Progenitor cell of endocrine pancreas (in vitro differentiated cells): Measurements from ENCODE around the gene ZNF668. TPM values are rescaled to one million over a fixed set of nuclear protein-coding genes. Genes with fewer than 3 reads are reported as not detected.

Source experiments
- DNase-seq: peaks from one replicate; pipeline ENCODE4 v3.0.0; 2021; ENCODE audit warnings: low spot score; ENCODE audit not compliant: unreplicated experiment
- H3K27ac Mint-ChIP-seq: 2 replicates; pipeline ENCODE4 v1.8.0; 2021; ENCODE audit warnings: mild to moderate bottlenecking, moderate library complexity, mixed read lengths
- H3K27me3 Mint-ChIP-seq: 2 replicates; pipeline ENCODE4 v1.8.0; 2021; ENCODE audit warnings: mixed read lengths
- H3K36me3 Mint-ChIP-seq: 2 replicates; pipeline ENCODE4 v1.8.0; 2022; ENCODE audit warnings: mixed read lengths; ENCODE audit not compliant: insufficient read depth
- H3K4me1 Mint-ChIP-seq: 2 replicates; pipeline ENCODE4 v1.8.0; 2021; ENCODE audit warnings: low read depth, mixed read lengths
- H3K4me3 Mint-ChIP-seq: 2 replicates; pipeline ENCODE4 v1.8.0; 2021; ENCODE audit warnings: low read depth, mild to moderate bottlenecking, moderate library complexity, mixed read lengths
- H3K9me3 Mint-ChIP-seq: 2 replicates; pipeline ENCODE4 v1.8.0; 2021; ENCODE audit warnings: low read depth, mixed read lengths
- CTCF ChIP-seq: fragments of 200-600 bp; sonication (generic); IDR thresholded peaks from one replicate; pipeline ENCODE4 v1.5.0; 2021; ENCODE audit warnings: antibody characterized with exemption, mild to moderate bottlenecking; ENCODE audit not compliant: unreplicated experiment
- total RNA-seq: library from RNA; stranded (reverse); gene quantifications from 2 replicates; pipeline ENCODE4 v1.2.1, GENCODE V29; 2021

Gene ZNF668
- total RNA-seq, 1 donor from 2014 or later = 17.5 TPM

GRCh38 chr16:31031276-31031675 lies 42.8 kb downstream of the ZNF668 start:
- no peak for DNase-seq
- no peaks in the 10 kb centered on the region for H3K27me3 Mint-ChIP-seq
- peaks cover 5% of the 10 kb centered on the region for H3K4me1 Mint-ChIP-seq
- no peak overlapping the region for H3K27ac Mint-ChIP-seq
- no peak overlapping the region for H3K4me3 Mint-ChIP-seq
- H3K36me3 Mint-ChIP-seq = peaks cover 1% of the 10 kb centered on the region
- no peak for TF ChIP-seq CTCF
- no peaks in the 10 kb centered on the region for H3K9me3 Mint-ChIP-seq

GRCh38 chr16:31029272-31029671 lies 44.8 kb downstream of the ZNF668 start:
- no peaks in the 10 kb centered on the region for H3K9me3 Mint-ChIP-seq
- TF ChIP-seq CTCF = no peak
- H3K27ac Mint-ChIP-seq = no peak overlapping the region
- DNase-seq = no peak
- H3K27me3 Mint-ChIP-seq = no peaks in the 10 kb centered on the region
- H3K4me3 Mint-ChIP-seq = no peak overlapping the region
- H3K36me3 Mint-ChIP-seq = no peaks in the 10 kb centered on the region
- peaks cover 4% of the 10 kb centered on the region for H3K4me1 Mint-ChIP-seq

- H3K36me3 Mint-ChIP-seq = no peaks in the 10 kb centered on the region
- no peaks in the 10 kb centered on the region for H3K9me3 Mint-ChIP-seq
- no peak for TF ChIP-seq CTCF
- H3K27ac Mint-ChIP-seq = no peak overlapping the region
- no peaks in the 10 kb centered on the region for H3K4me1 Mint-ChIP-seq
- H3K27me3 Mint-ChIP-seq = no peaks in the 10 kb centered on the region
- DNase-seq = no peak
- H3K4me3 Mint-ChIP-seq = no peak overlapping the region
These were observed 48.7 kb downstream of the ZNF668 start for GRCh38 chr16:31025339-31025738.

GRCh38 chr16:31023627-31024226 lies 50.3 kb downstream of the ZNF668 start:
- Mint-ChIP-seq H3K36me3 (no peaks in the 10 kb centered on the region), H3K9me3 (no peaks in the 10 kb centered on the region), H3K4me1 (no peaks in the 10 kb centered on the region), H3K27ac (no peak overlapping the region), H3K27me3 (no peaks in the 10 kb centered on the region), H3K4me3 (no peak overlapping the region)
- TF ChIP-seq CTCF = no peak
- DNase-seq = no peak

GRCh38 chr16:31023252-31023602 lies 50.8 kb downstream of the ZNF668 start:
- TF ChIP-seq CTCF = no peak
- no peaks in the 10 kb centered on the region for H3K9me3 Mint-ChIP-seq
- no peak overlapping the region for H3K4me3 Mint-ChIP-seq
- no peak for DNase-seq
- no peaks in the 10 kb centered on the region for H3K36me3 Mint-ChIP-seq
- H3K4me1 Mint-ChIP-seq = no peaks in the 10 kb centered on the region
- peaks cover under 1% of the 10 kb centered on the region for H3K27me3 Mint-ChIP-seq
- H3K27ac Mint-ChIP-seq = no peak overlapping the region
